Kidney (tissue), 14 donors: Measurements from ENCODE around the gene RFPL2. TPM values are rescaled to one million over a fixed set of nuclear protein-coding genes. Genes with fewer than 3 reads are reported as not detected.

Experiments
- DNase-seq, 5 donors: peaks; one replicate each; pipeline ENCODE4 v3.0.0-alpha.2; 2013 to 2020
- FAIRE-seq: peaks from 2 replicates; lab custom pipeline; 2012; peaks lifted over from hg19 to GRCh38; lab: Jason Lieb, UNC
- H3K27ac ChIP-seq, 2 donors: one replicate each; pipeline ENCODE4 v1.7.0; 2013; ENCODE audit warnings: low read depth in 2 of 2, low read length in 2 of 2, inconsistent platforms in 1 of 2
- H3K27me3 ChIP-seq: one replicate; pipeline ENCODE4 v1.7.1; 2013; ENCODE audit warnings: low read length, inconsistent platforms; ENCODE audit not compliant: control insufficient read depth, insufficient read depth
- H3K36me3 ChIP-seq, 3 donors: one replicate each; pipeline versions ENCODE4 v1.7.0 to v1.7.1; 2013; ENCODE audit warnings: low read length in 3 of 3, control low read depth in 1 of 3, inconsistent platforms in 1 of 3; ENCODE audit not compliant: insufficient read depth in 3 of 3, control insufficient read depth in 2 of 3
- H3K4me1 ChIP-seq, 3 donors: one replicate each; pipeline versions ENCODE4 v1.7.0 to v1.7.1; 2013; ENCODE audit warnings: low read length in 3 of 3, inconsistent platforms in 1 of 3, low read depth in 1 of 3; ENCODE audit not compliant: control insufficient read depth in 2 of 3, insufficient read depth in 2 of 3
- H3K4me3 ChIP-seq, 3 donors: one replicate each; pipeline versions ENCODE4 v1.7.0 to v1.8.1; 2013; ENCODE audit warnings: low read length in 3 of 3, control low read depth in 1 of 3, inconsistent platforms in 1 of 3
- H3K9ac ChIP-seq, 3 donors: one replicate each; pipeline versions ENCODE4 v1.7.0 to v1.7.1; 2013; ENCODE audit warnings: low read length in 3 of 3, control low read depth in 1 of 3, inconsistent platforms in 1 of 3
- H3K9me3 ChIP-seq, 3 donors: one replicate each; pipeline versions ENCODE4 v1.7.0 to v1.7.1; 2013; ENCODE audit warnings: low read length in 3 of 3, control low read depth in 1 of 3, inconsistent platforms in 1 of 3; ENCODE audit not compliant: control insufficient read depth in 2 of 3, insufficient read depth in 1 of 3
- CTCF ChIP-seq: IDR thresholded peaks from 3 replicates; pipeline ENCODE4 v1.5.1; 2012; ENCODE audit warnings: mild to moderate bottlenecking, moderate library complexity, borderline replicate concordance; ENCODE audit not compliant: insufficient read depth; ENCODE audit errors: extremely low read depth
- intact Hi-C: fragments of 100-400 bp; cut with DNase I; formaldehyde crosslinking; loops from one replicate; pipeline ENCODE4 v1.11.1; 2022
- polyA plus RNA-seq: library from polyadenylated mRNA; stranded (reverse); fragments of 350-450 nt; fragmentation: Illumina TruSeq; extraction: RNeasy Lipid Tissue Mini Kit (QIAGEN cat#74804); gene quantifications from one replicate; pipeline ENCODE4 v1.2.3, GENCODE V29; 2014; ENCODE audit warnings: low read depth, low replicate concordance; ENCODE audit not compliant: insufficient read depth
- total RNA-seq: library from RNA; stranded (reverse); fragmentation: NEBNext Ultra II Directional; extraction: Animal tissue kit (Norgen Biotek cat#: 25700); gene quantifications from one replicate; pipeline ENCODE4 v1.2.1, GENCODE V29; 2021
- donor health status: control.
- donor health status: control.
- donor health status: control.
- donor health status: control.
- donor health status: control.
- donor health status: DM: yes; HTN: yes; CAD: no.
- donor health status: Normal renal cell carcinoma (clear cell type).

RFPL2 gene
- total and polyA plus RNA-seq, 2 donors from 2014 or later = not detected

GRCh38 chr22:32207971-32208480 is 3.2 kb upstream of the RFPL2 start:
- FAIRE-seq (no peak), DNase-seq (no peak)
- no peak for TF ChIP-seq CTCF
- no peak overlapping the region for H3K27ac ChIP-seq
- no peaks in the 10 kb centered on the region for H3K36me3 ChIP-seq
- H3K4me1 ChIP-seq = peaks cover 0 to 4% (median 0%) of the 10 kb centered on the region in 3 donors
- H3K9ac ChIP-seq = no peak overlapping the region
- no peaks in the 10 kb centered on the region for H3K27me3 ChIP-seq
- intact Hi-C loops = no loop called here
- no peaks in the 10 kb centered on the region for H3K9me3 ChIP-seq
- no peak overlapping the region for H3K4me3 ChIP-seq

- intact Hi-C loops = no loop called here
- DNase-seq (no peak), FAIRE-seq (no peak)
- Histone ChIP-seq H3K27ac (no peak overlapping the region), H3K4me1 (peaks cover 0 to 5% (median 0%) of the 10 kb centered on the region in 3 donors), H3K4me3 (no peak overlapping the region), H3K9ac (no peak overlapping the region), H3K9me3 (no peaks in the 10 kb centered on the region), H3K27me3 (no peaks in the 10 kb centered on the region), H3K36me3 (no peaks in the 10 kb centered on the region)
- peak; percentile 44 for TF ChIP-seq CTCF
These were observed 2.2 kb upstream of the RFPL2 start for GRCh38 chr22:32206774-32207758.

GRCh38 chr22:32205974-32206773 is 1.3 kb upstream of the RFPL2 start:
- Histone ChIP-seq H3K4me3 (no peak overlapping the region), H3K36me3 (no peaks in the 10 kb centered on the region), H3K9ac (no peak overlapping the region), H3K4me1 (peaks cover 0 to 5% (median 0%) of the 10 kb centered on the region in 3 donors), H3K27ac (no peak overlapping the region), H3K27me3 (no peaks in the 10 kb centered on the region), H3K9me3 (no peaks in the 10 kb centered on the region)
- TF ChIP-seq CTCF = no peak
- FAIRE-seq (no peak), DNase-seq (no peak)
- intact Hi-C loops = no loop called here
